Ishikawa (cell line): ENCODE results near the gene NIP7.

ENCODE experiments used
- CEBPB ChIP-seq: IDR thresholded peaks from 2 replicates; pipeline ENCODE4 v1.6.1; 2012
- CREB1 ChIP-seq: IDR thresholded peaks from 2 replicates; pipeline ENCODE4 v1.6.1; 2012; ENCODE audit warnings: low read depth
- EGR1 ChIP-seq: IDR thresholded peaks from 2 replicates; pipeline ENCODE4 v1.6.1; 2012
- EP300 ChIP-seq: IDR thresholded peaks from 2 replicates; pipeline ENCODE4 v1.6.1; 2012; ENCODE audit warnings: borderline replicate concordance
- FOXM1 ChIP-seq: IDR thresholded peaks from 2 replicates; pipeline ENCODE4 v1.6.1; 2012; ENCODE audit warnings: low read depth, borderline replicate concordance
- MAX ChIP-seq: IDR thresholded peaks from 2 replicates; pipeline ENCODE4 v1.6.1; 2012
- NFIC ChIP-seq: IDR thresholded peaks from 2 replicates; pipeline ENCODE4 v1.6.1; 2012
- RAD21 ChIP-seq: IDR thresholded peaks from 2 replicates; pipeline ENCODE4 v1.6.1; 2012; ENCODE audit warnings: low read depth
- TAF1 ChIP-seq: IDR thresholded peaks from 2 replicates; pipeline ENCODE4 v1.6.1; 2012; ENCODE audit warnings: low read depth, mild to moderate bottlenecking
- TCF12 ChIP-seq: IDR thresholded peaks from 2 replicates; pipeline ENCODE4 v1.6.1; 2012; ENCODE audit warnings: low read depth
- TEAD4 ChIP-seq: IDR thresholded peaks from 2 replicates; pipeline ENCODE4 v1.6.1; 2012
- USF1 ChIP-seq: IDR thresholded peaks from 2 replicates; pipeline ENCODE4 v1.6.1; 2012
- YY1 ChIP-seq: IDR thresholded peaks from 2 replicates; pipeline ENCODE4 v1.6.1; 2012; ENCODE audit warnings: low read depth
- ZBTB7A ChIP-seq: IDR thresholded peaks from 2 replicates; pipeline ENCODE4 v1.6.1; 2012; ENCODE audit warnings: low read depth
- TF ChIP-seq, protein P1 (sequence below): IDR thresholded peaks from 2 replicates; pipeline ENCODE4 v1.6.1; 2012; ENCODE audit warnings: low read depth, mild to moderate bottlenecking

Gene NIP7

DNA sequence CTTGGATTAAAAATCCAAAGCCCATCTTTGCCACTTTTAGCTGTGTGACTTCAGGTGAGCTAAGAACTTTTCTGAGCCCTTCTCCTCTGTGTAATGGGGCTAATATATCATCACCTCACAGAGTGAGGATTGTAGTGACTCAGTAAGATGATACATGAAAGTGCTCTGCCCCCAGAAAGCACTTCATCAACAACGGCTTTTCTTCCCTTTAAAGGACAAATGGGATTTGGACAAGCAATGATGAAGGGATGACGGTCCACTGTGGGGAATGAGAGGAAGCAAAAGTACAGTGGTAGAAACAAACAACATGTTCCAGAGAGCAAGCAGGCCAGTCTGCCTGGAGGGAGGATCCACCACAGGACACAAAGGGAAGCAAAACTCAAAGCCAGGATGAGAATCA is 26.3 kb downstream of the NIP7 start:
- TF ChIP-seq TCF12 = no peak
- TF ChIP-seq YY1 = no peak
- no peak for TF ChIP-seq EP300
- TF ChIP-seq ZBTB7A = no peak
- no peak for TF ChIP-seq EGR1
- TF ChIP-seq USF1 = no peak
- TF ChIP-seq FOXM1 = no peak
- no peak for TF ChIP-seq RAD21
- no peak for TF ChIP-seq CREB1
- TF ChIP-seq NFIC = no peak
- no peak for TF ChIP-seq TAF1
- no peak for TF ChIP-seq TEAD4
- TF ChIP-seq MAX = no peak
- TF ChIP-seq, protein P1, sequence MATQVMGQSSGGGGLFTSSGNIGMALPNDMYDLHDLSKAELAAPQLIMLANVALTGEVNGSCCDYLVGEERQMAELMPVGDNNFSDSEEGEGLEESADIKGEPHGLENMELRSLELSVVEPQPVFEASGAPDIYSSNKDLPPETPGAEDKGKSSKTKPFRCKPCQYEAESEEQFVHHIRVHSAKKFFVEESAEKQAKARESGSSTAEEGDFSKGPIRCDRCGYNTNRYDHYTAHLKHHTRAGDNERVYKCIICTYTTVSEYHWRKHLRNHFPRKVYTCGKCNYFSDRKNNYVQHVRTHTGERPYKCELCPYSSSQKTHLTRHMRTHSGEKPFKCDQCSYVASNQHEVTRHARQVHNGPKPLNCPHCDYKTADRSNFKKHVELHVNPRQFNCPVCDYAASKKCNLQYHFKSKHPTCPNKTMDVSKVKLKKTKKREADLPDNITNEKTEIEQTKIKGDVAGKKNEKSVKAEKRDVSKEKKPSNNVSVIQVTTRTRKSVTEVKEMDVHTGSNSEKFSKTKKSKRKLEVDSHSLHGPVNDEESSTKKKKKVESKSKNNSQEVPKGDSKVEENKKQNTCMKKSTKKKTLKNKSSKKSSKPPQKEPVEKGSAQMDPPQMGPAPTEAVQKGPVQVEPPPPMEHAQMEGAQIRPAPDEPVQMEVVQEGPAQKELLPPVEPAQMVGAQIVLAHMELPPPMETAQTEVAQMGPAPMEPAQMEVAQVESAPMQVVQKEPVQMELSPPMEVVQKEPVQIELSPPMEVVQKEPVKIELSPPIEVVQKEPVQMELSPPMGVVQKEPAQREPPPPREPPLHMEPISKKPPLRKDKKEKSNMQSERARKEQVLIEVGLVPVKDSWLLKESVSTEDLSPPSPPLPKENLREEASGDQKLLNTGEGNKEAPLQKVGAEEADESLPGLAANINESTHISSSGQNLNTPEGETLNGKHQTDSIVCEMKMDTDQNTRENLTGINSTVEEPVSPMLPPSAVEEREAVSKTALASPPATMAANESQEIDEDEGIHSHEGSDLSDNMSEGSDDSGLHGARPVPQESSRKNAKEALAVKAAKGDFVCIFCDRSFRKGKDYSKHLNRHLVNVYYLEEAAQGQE = no peak
- TF ChIP-seq CEBPB = no peak

GRCh38 chr16:69366431-69366830 is 26.9 kb downstream of the NIP7 start:
- TF ChIP-seq TAF1 (no peak), EP300 (no peak), FOXM1 (no peak), TCF12 (no peak), NFIC (no peak), YY1 (no peak), CREB1 (no peak), EGR1 (no peak), MAX (no peak), RAD21 (no peak), CEBPB (no peak), USF1 (no peak), TEAD4 (no peak), ZBTB7A (no peak)
- TF ChIP-seq, protein P1 = no peak

DNA sequence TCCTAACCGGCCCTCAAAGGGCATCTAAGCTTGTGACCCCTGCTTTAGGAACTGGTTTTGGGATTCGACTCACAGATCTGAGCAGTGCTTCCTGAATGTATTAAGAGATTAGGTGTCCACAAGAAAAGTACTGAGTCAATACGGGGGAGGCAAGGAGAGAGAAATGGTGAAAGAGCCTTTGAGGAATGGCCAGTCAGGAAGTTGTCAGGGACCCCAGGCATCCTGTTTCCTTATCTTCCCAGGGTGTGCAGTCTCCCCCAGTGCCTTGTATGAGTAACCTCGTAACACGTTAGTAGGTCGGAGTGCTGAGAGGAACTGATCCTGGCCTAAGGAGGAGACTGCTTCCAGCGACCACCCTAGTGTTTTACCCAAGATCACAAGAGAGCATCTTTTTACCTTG is 28.4 kb downstream of the NIP7 start:
- TF ChIP-seq CREB1 (no peak), NFIC (no peak), YY1 (no peak), TCF12 (no peak), ZBTB7A (no peak), CEBPB (no peak), EGR1 (no peak), FOXM1 (no peak), RAD21 (no peak), EP300 (no peak)
- TF ChIP-seq, protein P1 = no peak

DNA sequence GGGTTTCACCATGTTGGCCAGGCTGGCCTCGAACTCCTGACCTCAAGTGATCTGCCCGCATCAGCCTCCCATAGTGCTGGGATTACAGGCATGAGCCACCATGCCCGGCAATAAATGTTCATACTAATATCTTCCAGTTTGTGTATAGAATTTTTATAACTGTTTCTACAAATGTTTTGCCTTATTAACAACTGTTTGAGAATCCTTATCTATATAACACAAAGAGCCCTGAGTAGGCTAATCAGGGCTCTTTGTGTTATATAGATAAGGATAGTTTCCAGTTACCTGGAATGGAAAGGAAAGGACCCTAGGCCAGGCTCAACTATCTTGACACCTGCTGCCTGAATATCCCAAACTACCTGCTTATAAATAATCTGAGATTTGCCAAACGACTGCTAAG is 29.3 kb downstream of the NIP7 start:
- TF ChIP-seq MAX (no peak), YY1 (no peak), CEBPB (no peak), EP300 (no peak), TAF1 (no peak), RAD21 (no peak), USF1 (no peak), CREB1 (no peak), NFIC (no peak), TCF12 (no peak), FOXM1 (no peak), TEAD4 (no peak), EGR1 (no peak), ZBTB7A (no peak)
- TF ChIP-seq, protein P1 = no peak
